Esophagus muscularis mucosa (tissue), 4 donors: ENCODE results near the gene ZNF451. TPM values are rescaled to one million over a fixed set of nuclear protein-coding genes. Genes with fewer than 3 reads are reported as not detected.

Experiments
- DNase-seq: peaks from one replicate; pipeline ENCODE4 v3.0.0-alpha.2; 2017; ENCODE audit errors: extremely low spot score
- H3K27ac ChIP-seq, 4 donors: fragments of 200-600 bp; sonication (generic); replicated peaks in 1 of 4; 1 replicate in 3 of 4; 2 replicates in 1 of 4; pipeline ENCODE4 v1.5.1; 2016 to 2019; ENCODE audit warnings: mild to moderate bottlenecking in 1 of 4
- H3K27me3 ChIP-seq, 4 donors: fragments of 200-600 bp; sonication (generic); one replicate each; pipeline versions ENCODE4 v1.5.1 to v1.6.0; 2016 to 2019
- H3K36me3 ChIP-seq, 4 donors: fragments of 200-600 bp; sonication (generic); one replicate each; pipeline ENCODE4 v1.5.1; 2016 to 2019
- H3K4me1 ChIP-seq, 4 donors: fragments of 200-600 bp; sonication (generic); one replicate each; pipeline ENCODE4 v1.5.1; 2016 to 2019
- H3K4me3 ChIP-seq, 4 donors: fragments of 200-600 bp; sonication (generic); 1 replicate in 2 of 4; 2 replicates in 2 of 4; pipeline ENCODE4 v1.5.1; 2016 to 2019; ENCODE audit warnings: mild to moderate bottlenecking in 4 of 4, moderate library complexity in 1 of 4
- H3K9me3 ChIP-seq, 4 donors: fragments of 200-600 bp; sonication (generic); 1 replicate in 3 of 4; 2 replicates in 1 of 4; pipeline ENCODE4 v1.5.1; 2016 to 2019
- CTCF ChIP-seq, 3 experiments: fragments of 200-600 bp in 2 of 3; fragments of 450-650 bp in 1 of 3; sonication (generic) in 2 of 3; IDR thresholded peaks; one replicate each; pipeline ENCODE4 v1.5.1; 2017 to 2019; ENCODE audit warnings: antibody characterized with exemption in 3 of 3, mild to moderate bottlenecking in 2 of 3, moderate library complexity in 1 of 3
- EP300 ChIP-seq: sonication (generic); formaldehyde crosslinking; IDR thresholded peaks from one replicate; pipeline ENCODE4 v1.6.1; 2017; ENCODE audit warnings: antibody characterized with exemption
- POLR2A ChIP-seq: fragments of 450-650 bp; IDR thresholded peaks from one replicate; pipeline ENCODE4 v1.6.1; 2017; ENCODE audit warnings: antibody characterized with exemption, moderate library complexity, mild to moderate bottlenecking, low read depth
- POLR2AphosphoS5 ChIP-seq, 2 donors: sonication (generic); formaldehyde crosslinking; IDR thresholded peaks; one replicate each; pipeline ENCODE4 v1.6.1; 2017; ENCODE audit warnings: antibody characterized with exemption in 2 of 2
- WGBS: methylation state at CpG from one replicate; pipeline ENCODE4 v1.1.5; 2018; 5-methylcytosine and 5-hydroxymethylcytosine counted together
- intact Hi-C: fragments of 100-400 bp; cut with DNase I; formaldehyde crosslinking; loops from one replicate; pipeline ENCODE4 v1.15.1; 2023
- total RNA-seq, 4 donors: library from RNA; depleted of rRNA; stranded (reverse); fragments of >200 nt; gene quantifications; one replicate each; pipeline versions ENCODE4 v1.1.0 to v1.2.1, GENCODE V29; 2016

ZNF451 gene
- total RNA-seq, 4 donors from 2014 or later = 32.0 to 49.0 (median 38.0) TPM

- WGBS = 72% methylated on average over 5 of the region's 6 CpGs
- intact Hi-C loops = no loop called here
- peak overlapping the region; percentile 20 to 41 (median 36) for H3K27ac ChIP-seq
- peaks cover 0 to 26% (median 18%) of the 10 kb centered on the region in 4 donors for H3K4me1 ChIP-seq
- no peaks in the 10 kb centered on the region for H3K27me3 ChIP-seq
- H3K9me3 ChIP-seq = no peaks in the 10 kb centered on the region
- no peaks in the 10 kb centered on the region for H3K36me3 ChIP-seq
- H3K4me3 ChIP-seq = no peak overlapping the region
- TF ChIP-seq POLR2A = no peak
- no peak for TF ChIP-seq EP300
- TF ChIP-seq POLR2AphosphoS5 (IDR thresholded peaks at IDR 0.05) = no peak
- TF ChIP-seq CTCF (IDR thresholded peaks at IDR 0.05) = no peak
- DNase-seq = no peak
Measured at GRCh38 chr6:57198926-57199636, 109.1 kb downstream of the ZNF451 start.

GRCh38 chr6:57201718-57202117, 111.7 kb downstream of the ZNF451 start:
- intact Hi-C loops = no loop called here
- no peak overlapping the region for H3K27ac ChIP-seq
- no peak for TF ChIP-seq EP300
- TF ChIP-seq POLR2A = no peak
- TF ChIP-seq POLR2AphosphoS5 (IDR thresholded peaks at IDR 0.05) = no peak
- TF ChIP-seq CTCF (IDR thresholded peaks at IDR 0.05) = no peak
- H3K27me3 ChIP-seq = no peaks in the 10 kb centered on the region
- H3K4me1 ChIP-seq = peaks cover 0 to 40% (median 23%) of the 10 kb centered on the region in 4 donors
- H3K36me3 ChIP-seq = no peaks in the 10 kb centered on the region
- no peak overlapping the region for H3K4me3 ChIP-seq
- 72% methylated on average over 1 of the region's 1 CpG for WGBS
- no peaks in the 10 kb centered on the region for H3K9me3 ChIP-seq
- no peak for DNase-seq

GRCh38 chr6:57205550-57206328, 115.8 kb downstream of the ZNF451 start:
- TF ChIP-seq POLR2AphosphoS5 (IDR thresholded peaks at IDR 0.05) (no peak), EP300 (no peak), POLR2A (no peak), CTCF (IDR thresholded peaks at IDR 0.05) (no peak)
- H3K27ac ChIP-seq = peak overlapping the region in 1 of 4 donors; percentile 32
- H3K36me3 ChIP-seq = no peaks in the 10 kb centered on the region
- H3K4me1 ChIP-seq = peaks cover 0 to 33% (median 17%) of the 10 kb centered on the region in 4 donors
- intact Hi-C loops = no loop called here
- no peak overlapping the region for H3K4me3 ChIP-seq
- 82% methylated on average over 7 of the region's 7 CpGs for WGBS
- no peaks in the 10 kb centered on the region for H3K9me3 ChIP-seq
- no peaks in the 10 kb centered on the region for H3K27me3 ChIP-seq
- DNase-seq = no peak

- Histone ChIP-seq H3K4me3 (no peak overlapping the region), H3K27me3 (no peaks in the 10 kb centered on the region), H3K9me3 (no peaks in the 10 kb centered on the region), H3K36me3 (no peaks in the 10 kb centered on the region), H3K27ac (no peak overlapping the region), H3K4me1 (peaks cover 0 to 41% (median 20%) of the 10 kb centered on the region in 4 donors)
- intact Hi-C loops = no loop called here
- WGBS = 85% methylated on average over 2 of the region's 2 CpGs
- TF ChIP-seq CTCF (IDR thresholded peaks at IDR 0.05) (no peak), POLR2AphosphoS5 (IDR thresholded peaks at IDR 0.05) (no peak), EP300 (no peak), POLR2A (no peak)
- DNase-seq = no peak
Measured at GRCh38 chr6:57207141-57207540, 117.2 kb downstream of the ZNF451 start.
